H9 (cell line): ENCODE results near the gene PREX1. TPM values are rescaled to one million over a fixed set of nuclear protein-coding genes. Genes with fewer than 3 reads are reported as not detected.

Experiments used
- DNase-seq: peaks from one replicate; pipeline ENCODE4 v3.0.0-alpha.2; 2017
- H2AFZ ChIP-seq: one replicate; pipeline ENCODE4 v1.6.1; 2013; ENCODE audit warnings: mild to moderate bottlenecking, low read length, control low read depth, moderate library complexity
- H2AK5ac ChIP-seq: 2 replicates; pipeline ENCODE4 v1.6.1; 2013; ENCODE audit warnings: low read length, control low read depth, mixed read lengths; ENCODE audit not compliant: insufficient read length
- H2BK120ac ChIP-seq: one replicate; pipeline ENCODE4 v1.6.1; 2013; ENCODE audit warnings: low read depth, mild to moderate bottlenecking, low read length, control low read depth, inconsistent platforms; ENCODE audit not compliant: poor library complexity, severe bottlenecking
- H2BK12ac ChIP-seq: 2 replicates; pipeline ENCODE4 v1.6.1; 2013; ENCODE audit warnings: low read length, control low read depth, mixed read lengths, low read depth; ENCODE audit not compliant: insufficient read length
- H2BK15ac ChIP-seq: 2 replicates; pipeline ENCODE4 v1.6.1; 2013; ENCODE audit warnings: low read depth, low read length, control low read depth
- H2BK20ac ChIP-seq: one replicate; pipeline ENCODE4 v1.6.1; 2013; ENCODE audit warnings: low read depth, mild to moderate bottlenecking, low read length, control low read depth, inconsistent platforms; ENCODE audit not compliant: poor library complexity, severe bottlenecking
- H2BK5ac ChIP-seq: 2 replicates; pipeline ENCODE4 v1.6.1; 2013; ENCODE audit warnings: low read length, control low read depth, mixed read lengths; ENCODE audit not compliant: insufficient read length
- H3K14ac ChIP-seq: 2 replicates; pipeline ENCODE4 v1.6.1; 2013; ENCODE audit warnings: low read length, control low read depth; ENCODE audit not compliant: insufficient read depth
- H3K18ac ChIP-seq: 2 replicates; pipeline ENCODE4 v1.6.1; 2013; ENCODE audit warnings: low read depth, mild to moderate bottlenecking, mixed read lengths, low read length, control low read depth; ENCODE audit not compliant: insufficient read length
- H3K23ac ChIP-seq: 2 replicates; pipeline ENCODE4 v1.6.1; 2013; ENCODE audit warnings: low read length, control low read depth, mixed read lengths, low read depth; ENCODE audit not compliant: insufficient read length
- H3K23me2 ChIP-seq: 2 replicates; pipeline ENCODE4 v1.6.1; 2013; ENCODE audit warnings: low read depth, mild to moderate bottlenecking, mixed read lengths, low read length, control low read depth; ENCODE audit not compliant: insufficient read length, poor library complexity, severe bottlenecking
- H3K27ac ChIP-seq: 2 replicates; pipeline ENCODE4 v1.5.1; 2013; ENCODE audit warnings: low read length, control low read depth, mixed read lengths, low read depth; ENCODE audit not compliant: insufficient read length
- H3K27me3 ChIP-seq: 2 replicates; pipeline ENCODE4 v1.6.1; 2013; ENCODE audit warnings: low read length, control low read depth, inconsistent platforms; ENCODE audit not compliant: insufficient read depth
- H3K4ac ChIP-seq: 2 replicates; pipeline ENCODE4 v1.6.1; 2013; ENCODE audit warnings: low read depth, mild to moderate bottlenecking, control low read depth, inconsistent platforms, low read length, moderate library complexity
- H3K4me1 ChIP-seq: 2 replicates; pipeline ENCODE4 v1.6.1; 2013; ENCODE audit warnings: low read length, control low read depth, inconsistent platforms; ENCODE audit not compliant: insufficient read depth
- H3K4me2 ChIP-seq: 2 replicates; pipeline ENCODE4 v1.6.1; 2013; ENCODE audit warnings: low read length, control low read depth, mixed read lengths; ENCODE audit not compliant: insufficient read length, insufficient read depth
- H3K56ac ChIP-seq: 2 replicates; pipeline ENCODE4 v1.6.1; 2013; ENCODE audit warnings: low read depth, mild to moderate bottlenecking, mixed read lengths, low read length, control low read depth; ENCODE audit not compliant: insufficient read length
- H3K79me1 ChIP-seq: 2 replicates; pipeline ENCODE4 v1.6.1; 2013; ENCODE audit warnings: low read depth, mild to moderate bottlenecking, moderate library complexity, low read length, control low read depth, inconsistent platforms; ENCODE audit not compliant: insufficient read depth, poor library complexity, severe bottlenecking
- H3K79me2 ChIP-seq: 2 replicates; pipeline ENCODE4 v1.6.1; 2013; ENCODE audit warnings: low read length, control low read depth, inconsistent platforms; ENCODE audit not compliant: insufficient read depth
- H3K9ac ChIP-seq: 2 replicates; pipeline ENCODE4 v1.6.1; 2013; ENCODE audit warnings: low read length, control low read depth, mixed read lengths; ENCODE audit not compliant: insufficient read length; ENCODE audit errors: extremely low read depth
- H3K9me3 ChIP-seq: one replicate; pipeline ENCODE4 v1.6.1; 2013; ENCODE audit warnings: low read depth, low read length, inconsistent platforms; ENCODE audit not compliant: control insufficient read depth
- H3T11ph ChIP-seq: one replicate; pipeline ENCODE4 v1.6.1; 2013; ENCODE audit warnings: mild to moderate bottlenecking, low read length, control low read depth, inconsistent platforms
- H4K20me1 ChIP-seq: one replicate; pipeline ENCODE4 v1.6.1; 2013; ENCODE audit not compliant: control insufficient read depth, insufficient read length, insufficient read depth
- H4K5ac ChIP-seq: 2 replicates; pipeline ENCODE4 v1.6.1; 2013; ENCODE audit warnings: low read depth, mild to moderate bottlenecking, mixed read lengths, low read length, control low read depth; ENCODE audit not compliant: insufficient read length
- H4K8ac ChIP-seq: replicated peaks from 2 replicates; pipeline ENCODE4 v1.6.1; 2013; ENCODE audit warnings: low read length, control low read depth, mixed read lengths, low read depth; ENCODE audit not compliant: insufficient read length
- H4K91ac ChIP-seq: 2 replicates; pipeline ENCODE4 v1.6.1; 2013; ENCODE audit warnings: low read depth, mild to moderate bottlenecking, moderate library complexity, mixed read lengths, low read length, control low read depth; ENCODE audit not compliant: insufficient read length
- H3K27ac Mint-ChIP-seq, 3 experiments: 2 replicates in 2 of 3; 3 replicates in 1 of 3; pipeline ENCODE4 v1.8.0; 2020 to 2021; ENCODE audit warnings: mixed read lengths in 3 of 3, mild to moderate bottlenecking in 1 of 3, moderate library complexity in 1 of 3
- H3K27me3 Mint-ChIP-seq: 2 replicates; pipeline ENCODE4 v1.8.0; 2021; ENCODE audit warnings: low read depth, mild to moderate bottlenecking, moderate library complexity, mixed read lengths
- H3K36me3 Mint-ChIP-seq, 3 experiments: 2 replicates in 2 of 3; 3 replicates in 1 of 3; pipeline ENCODE4 v1.8.0; 2020 to 2021; ENCODE audit warnings: low read depth in 3 of 3, mixed read lengths in 3 of 3; ENCODE audit not compliant: insufficient read depth in 1 of 3
- H3K4me1 Mint-ChIP-seq, 2 experiments: 2 replicates each; pipeline ENCODE4 v1.8.0; 2020; ENCODE audit warnings: mixed read lengths in 2 of 2
- H3K4me3 Mint-ChIP-seq, 2 experiments: 2 replicates in 1 of 2; 3 replicates in 1 of 2; pipeline ENCODE4 v1.8.0; 2020 to 2021; ENCODE audit warnings: mild to moderate bottlenecking in 2 of 2, mixed read lengths in 2 of 2, moderate library complexity in 1 of 2
- H3K9me3 Mint-ChIP-seq, 2 experiments: 2 replicates in 1 of 2; 3 replicates in 1 of 2; pipeline ENCODE4 v1.8.0; 2020; ENCODE audit warnings: mild to moderate bottlenecking in 2 of 2, mixed read lengths in 2 of 2, moderate library complexity in 1 of 2
- WGBS: extraction: QIAGEN DNeasy Blood & Tissue Kit; methylation state at CpG from one replicate; pipeline ENCODE4 v1.1.7; 2013; ENCODE audit warnings: missing lambda C conversion rate, low lambda C conversion rate, mixed read lengths; ENCODE audit not compliant: insufficient read length; ENCODE audit errors: extremely low coverage; 5-methylcytosine and 5-hydroxymethylcytosine counted together
- total RNA-seq: library from RNA; stranded (reverse); gene quantifications from 2 replicates; pipeline ENCODE4 v1.2.1, GENCODE V29; 2021
- TF ChIP-seq, protein P1 (sequence below): fragments of 200-600 bp; sonication (generic); conservative IDR thresholded peaks from 3 replicates; pipeline ENCODE4 v1.8.0; 2021; ENCODE audit warnings: antibody characterized with exemption, mild to moderate bottlenecking

The PREX1 gene
- total RNA-seq, 1 experiment from 2014 or later = 6.6 TPM

GRCh38 chr20:48601798-48602197 is 226.0 kb downstream of the PREX1 start:
- TF ChIP-seq, protein P1, sequence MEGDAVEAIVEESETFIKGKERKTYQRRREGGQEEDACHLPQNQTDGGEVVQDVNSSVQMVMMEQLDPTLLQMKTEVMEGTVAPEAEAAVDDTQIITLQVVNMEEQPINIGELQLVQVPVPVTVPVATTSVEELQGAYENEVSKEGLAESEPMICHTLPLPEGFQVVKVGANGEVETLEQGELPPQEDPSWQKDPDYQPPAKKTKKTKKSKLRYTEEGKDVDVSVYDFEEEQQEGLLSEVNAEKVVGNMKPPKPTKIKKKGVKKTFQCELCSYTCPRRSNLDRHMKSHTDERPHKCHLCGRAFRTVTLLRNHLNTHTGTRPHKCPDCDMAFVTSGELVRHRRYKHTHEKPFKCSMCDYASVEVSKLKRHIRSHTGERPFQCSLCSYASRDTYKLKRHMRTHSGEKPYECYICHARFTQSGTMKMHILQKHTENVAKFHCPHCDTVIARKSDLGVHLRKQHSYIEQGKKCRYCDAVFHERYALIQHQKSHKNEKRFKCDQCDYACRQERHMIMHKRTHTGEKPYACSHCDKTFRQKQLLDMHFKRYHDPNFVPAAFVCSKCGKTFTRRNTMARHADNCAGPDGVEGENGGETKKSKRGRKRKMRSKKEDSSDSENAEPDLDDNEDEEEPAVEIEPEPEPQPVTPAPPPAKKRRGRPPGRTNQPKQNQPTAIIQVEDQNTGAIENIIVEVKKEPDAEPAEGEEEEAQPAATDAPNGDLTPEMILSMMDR = no peak
- Histone ChIP-seq H3K9ac (no peak overlapping the region), H3K23me2 (no peaks in the 10 kb centered on the region), H3K9me3 (no peaks in the 10 kb centered on the region), H4K8ac (no peak overlapping the region), H3K14ac (no peak overlapping the region), H2BK120ac (no peak overlapping the region), H4K20me1 (no peaks in the 10 kb centered on the region), H4K5ac (no peak overlapping the region), H3K56ac (no peak overlapping the region), H2AFZ (no peak overlapping the region), H2BK15ac (no peak overlapping the region), H3K79me1 (no peaks in the 10 kb centered on the region), H2BK12ac (no peak overlapping the region), H2BK5ac (no peak overlapping the region), H3K18ac (no peak overlapping the region), H3K27ac (no peak overlapping the region), H3T11ph (no peak overlapping the region), H2AK5ac (no peak overlapping the region), H4K91ac (no peak overlapping the region), H3K27me3 (no peaks in the 10 kb centered on the region), H3K79me2 (no peaks in the 10 kb centered on the region), H3K4me2 (no peak overlapping the region), H2BK20ac (no peak overlapping the region), H3K4ac (no peak overlapping the region), H3K23ac (no peak overlapping the region), H3K4me1 (no peaks in the 10 kb centered on the region; the same call in 1 of the 2 replicates)
- Mint-ChIP-seq H3K4me3 (no peak overlapping the region), H3K4me1 (peaks cover 9 to 16% of the 10 kb centered on the region in 2 experiments; a peak in 3 of 4 replicates), H3K36me3 (no peaks in the 10 kb centered on the region; a peak in 1 of 7 replicates), H3K9me3 (peaks cover 0 to 2% of the 10 kb centered on the region in 2 experiments; a peak in 3 of 5 replicates), H3K27me3 (no peaks in the 10 kb centered on the region; the same call in 1 of the 2 replicates), H3K27ac (no peak overlapping the region)
- no peak for DNase-seq
- no CpG with 5 or more reads among the region's 5 CpGs for WGBS
